HK-2 (cell line): ENCODE data around the gene PLAU.
"Not testable (repeated sequence)": the region's sequence is repeated elsewhere in the genome, so short reads cannot be mapped to it uniquely, and the experiment has no call there.

ENCODE experiments used
- DNase-seq: peaks from one replicate; pipeline ENCODE4 v3.0.0-alpha.2; 2018; ENCODE audit not compliant: unreplicated experiment

The PLAU gene

GRCh38 chr10:73876971-73877370 is 34.0 kb upstream of the PLAU start:
- no peak for DNase-seq

- no peak for DNase-seq
Observed at GRCh38 chr10:73877533-73878160, 33.3 kb upstream of the PLAU start.

GRCh38 chr10:73878365-73878764 is 32.6 kb upstream of the PLAU start:
- no peak for DNase-seq

- DNase-seq = peak; percentile 88
Observed at GRCh38 chr10:73879296-73880173, 31.4 kb upstream of the PLAU start.

GRCh38 chr10:73881221-73881919 is 29.6 kb upstream of the PLAU start:
- DNase-seq = no peak

GRCh38 chr10:73884017-73884416 is 26.9 kb upstream of the PLAU start:
- no peak for DNase-seq

- peak; percentile 83 for DNase-seq
Observed at GRCh38 chr10:73886085-73886529, 24.8 kb upstream of the PLAU start.

- no peak for DNase-seq
Observed at GRCh38 chr10:73886661-73887293, 24.2 kb upstream of the PLAU start.

GRCh38 chr10:73887294-73888039 is 23.5 kb upstream of the PLAU start:
- DNase-seq = peak; percentile 92

- DNase-seq = no peak
Observed at GRCh38 chr10:73888514-73888913, 22.4 kb upstream of the PLAU start.

GRCh38 chr10:73889014-73889413 is 21.9 kb upstream of the PLAU start:
- DNase-seq = peak; percentile 89

GRCh38 chr10:73889416-73889815 is 21.5 kb upstream of the PLAU start:
- DNase-seq = peak; percentile 68

GRCh38 chr10:73890261-73890660 is 20.7 kb upstream of the PLAU start:
- DNase-seq = no peak

- DNase-seq = not testable (repeated sequence)
Observed at GRCh38 chr10:73890830-73891229, 20.1 kb upstream of the PLAU start.

GRCh38 chr10:73891540-73891939 is 19.4 kb upstream of the PLAU start:
- no peak for DNase-seq

GRCh38 chr10:73892310-73893030 is 18.5 kb upstream of the PLAU start:
- DNase-seq = no peak

- no peak for DNase-seq
Observed at GRCh38 chr10:73893426-73893825, 17.5 kb upstream of the PLAU start.

GRCh38 chr10:73894245-73894971 is 16.5 kb upstream of the PLAU start:
- peak; percentile 77 for DNase-seq

- DNase-seq = not testable (repeated sequence)
Observed at GRCh38 chr10:73895381-73895780, 15.6 kb upstream of the PLAU start.

GRCh38 chr10:73897693-73898092 is 13.2 kb upstream of the PLAU start:
- no peak for DNase-seq
